Transverse colon (tissue), 4 donors: Measurements from ENCODE around the gene TIMELESS. TPM values are rescaled to one million over a fixed set of nuclear protein-coding genes. Genes with fewer than 3 reads are reported as not detected.

ENCODE experiments used
- total RNA-seq, 4 donors: library from RNA; depleted of rRNA; stranded (reverse); fragments of >200 nt; gene quantifications; one replicate each; pipeline ENCODE4 v1.1.0, GENCODE V29; 2016

Gene TIMELESS
- total RNA-seq, 4 donors from 2014 or later, result 0.75 to 7.8 (median 3.9) TPM

Other genes starting within 250 kb of the TIMELESS start
- 10 to 100 TPM; 39.0 to 51.3 (median 42.7) TPM for gene RNF41, start 227.5 kb downstream of the TIMELESS start, total RNA-seq
- gene NABP2, start 225.1 kb downstream of the TIMELESS start, total RNA-seq, result 10 to 100 TPM in 3 of 4 donors, 1 to 10 TPM in 1; 4.9 to 26.8 (median 15.5) TPM
- gene SLC39A5, start 219.4 kb downstream of the TIMELESS start, total RNA-seq, result 100 to 1,000 TPM; 225 to 325 (median 283) TPM
- gene ANKRD52, start 191.0 kb downstream of the TIMELESS start, total RNA-seq, result 100 to 1,000 TPM in 1 of 4 donors, 10 to 100 TPM in 3; 28.4 to 120 (median 40.0) TPM
- gene COQ10A, start 182.5 kb downstream of the TIMELESS start, total RNA-seq, result 10 to 100 TPM in 3 of 4 donors, 1 to 10 TPM in 1; 6.7 to 51.5 (median 27.9) TPM
- 100 to 1,000 TPM in 3 of 4 donors, 10 to 100 TPM in 1; 92.4 to 297 (median 213) TPM for gene CS, start 149.1 kb downstream of the TIMELESS start, total RNA-seq
- gene CNPY2, start 133.4 kb downstream of the TIMELESS start, total RNA-seq, result 10 to 100 TPM; 34.0 to 87.2 (median 51.8) TPM
- gene PAN2, start 115.4 kb downstream of the TIMELESS start, total RNA-seq, result 100 to 1,000 TPM in 1 of 4 donors, 10 to 100 TPM in 3; 45.2 to 206 (median 58.0) TPM
- 1 to 10 TPM in 1 of 4 donors, not detected in 3; 1.3 TPM for gene IL23A, start 110.5 kb downstream of the TIMELESS start, total RNA-seq
- gene STAT2, start 89.3 kb downstream of the TIMELESS start, total RNA-seq, result 100 to 1,000 TPM in 3 of 4 donors, 10 to 100 TPM in 1; 85.6 to 192 (median 115) TPM
- gene APOF, start 86.6 kb downstream of the TIMELESS start, total RNA-seq, result not detected
- not detected for gene MIP, start 5.2 kb upstream of the TIMELESS start, total RNA-seq
- 10 to 100 TPM in 1 of 4 donors, 1 to 10 TPM in 3; 3.0 to 11.5 (median 3.9) TPM for gene SPRYD4, start 19.2 kb upstream of the TIMELESS start, total RNA-seq
- gene GLS2, start 38.7 kb upstream of the TIMELESS start, total RNA-seq, result under 1 TPM in 2 of 4 donors, not detected in 2; 0.41 to 0.95 TPM
- gene RBMS2, start 72.4 kb upstream of the TIMELESS start, total RNA-seq, result 10 to 100 TPM; 17.3 to 55.1 (median 25.2) TPM
- 100 to 1,000 TPM; 108 to 261 (median 124) TPM for gene BAZ2A, start 180.9 kb upstream of the TIMELESS start, total RNA-seq
- 1,000 to 10,000 TPM in 1 of 4 donors, 100 to 1,000 TPM in 3; 442 to 1,000 (median 608) TPM for gene ATP5F1B, start 196.6 kb upstream of the TIMELESS start, total RNA-seq
- gene PTGES3, start 238.9 kb upstream of the TIMELESS start, total RNA-seq, result 100 to 1,000 TPM in 2 of 4 donors, 10 to 100 TPM in 2; 40.4 to 168 (median 102) TPM